ENCODE results near the gene C1QTNF4. TPM values are rescaled to one million over a fixed set of nuclear protein-coding genes. Genes with fewer than 3 reads are reported as not detected.

The C1QTNF4 gene
- total RNA-seq, 1 experiment from 2014 or later: 0.22 TPM

- Histone ChIP-seq H3K36me3 (ENCODE audit: low read depth) (peaks cover 27% of the 10 kb centered on the region), H3K4me2 (no peak overlapping the region), H3K4me1 (replicated peaks; ENCODE audit: insufficient read depth) (peaks cover 4% of the 10 kb centered on the region), H3F3A (ENCODE audit: insufficient read depth, low read depth) (peaks cover 10% of the 10 kb centered on the region; the same call in 1 of the 2 replicates), H3K9me3 (ENCODE audit: insufficient read depth, low read depth) (no peaks in the 10 kb centered on the region), H3K27me3 (ENCODE audit: insufficient read depth, low read depth) (no peaks in the 10 kb centered on the region), H3K79me2 (ENCODE audit: low read depth) (peaks cover 33% of the 10 kb centered on the region), H3K4me3 (no peak overlapping the region), H2AFZ (no peak overlapping the region), H3K27ac (no peak overlapping the region), H4K20me1 (ENCODE audit: insufficient read depth) (peaks cover 7% of the 10 kb centered on the region; the same call in 1 of the 2 replicates), H3K9me2 (ENCODE audit: insufficient read depth) (no peaks in the 10 kb centered on the region)
- no peak for DNase-seq
- TF ChIP-seq CTCF (conservative IDR thresholded peaks at IDR 0.05) (no peak), EZH2 (IDR thresholded peaks at IDR 0.05; ENCODE audit: low read depth) (no peak)
- POLR2A ChIA-PET (ENCODE audit: unreplicated experiment): no interaction called here
- intact Hi-C loops (cut with micrococcal nuclease; ENCODE audit: unreplicated experiment): no loop called here
- CTCF ChIA-PET: no interaction called here
- BruUV-seq (replicated peaks): no TSS peak
Measured at GRCh38 chr11:47571895-47572294, 22.3 kb downstream of the C1QTNF4 start.

- CTCF ChIA-PET: no interaction called here
Measured at GRCh38 chr11:47571357-47571729, 22.9 kb downstream of the C1QTNF4 start.

GRCh38 chr11:47570651-47571356, 23.4 kb downstream of the C1QTNF4 start:
- Histone ChIP-seq H3K9me3 (ENCODE audit: insufficient read depth, low read depth) (no peaks in the 10 kb centered on the region), H2AFZ (no peak overlapping the region), H3K79me2 (ENCODE audit: low read depth) (peaks cover 44% of the 10 kb centered on the region), H3K36me3 (ENCODE audit: low read depth) (peaks cover 27% of the 10 kb centered on the region), H3K4me2 (no peak overlapping the region), H3K4me1 (replicated peaks; ENCODE audit: insufficient read depth) (peaks cover 9% of the 10 kb centered on the region), H3K27me3 (ENCODE audit: insufficient read depth, low read depth) (no peaks in the 10 kb centered on the region), H3K9me2 (ENCODE audit: insufficient read depth) (no peaks in the 10 kb centered on the region), H3K4me3 (no peak overlapping the region), H3K27ac (no peak overlapping the region), H4K20me1 (ENCODE audit: insufficient read depth) (peaks cover 7% of the 10 kb centered on the region; the same call in 1 of the 2 replicates), H3F3A (ENCODE audit: insufficient read depth, low read depth) (peaks cover 7% of the 10 kb centered on the region; the same call in 1 of the 2 replicates)
- intact Hi-C loops (cut with micrococcal nuclease; ENCODE audit: unreplicated experiment): no loop called here
- ChIA-PET POLR2A (ENCODE audit: unreplicated experiment) (interaction anchor here (0.5 to 0.6 kb wide), 3 partner anchors 30 to 407 kb away, joined by 3 to 9 read pairs (median 5); partner anchors contain the start of gene DDB2), CTCF (no interaction called here)
- TF ChIP-seq EZH2 (IDR thresholded peaks at IDR 0.05; ENCODE audit: low read depth) (no peak), CTCF (conservative IDR thresholded peaks at IDR 0.05) (no peak)
- no TSS peak for BruUV-seq (replicated peaks)
- DNase-seq: no peak

More at GRCh38 chr11:47571357-47571729, 22.9 kb downstream of the C1QTNF4 start:
- Histone ChIP-seq H3K4me3 (no peak overlapping the region), H3K27ac (no peak overlapping the region), H3K36me3 (ENCODE audit: low read depth) (peaks cover 27% of the 10 kb centered on the region), H3K4me1 (replicated peaks; ENCODE audit: insufficient read depth) (peaks cover 9% of the 10 kb centered on the region), H3K4me2 (no peak overlapping the region), H3F3A (ENCODE audit: insufficient read depth, low read depth) (peaks cover 7% of the 10 kb centered on the region; the same call in 1 of the 2 replicates), H2AFZ (no peak overlapping the region), H3K79me2 (ENCODE audit: low read depth) (peaks cover 38% of the 10 kb centered on the region), H4K20me1 (ENCODE audit: insufficient read depth) (peaks cover 7% of the 10 kb centered on the region; the same call in 1 of the 2 replicates), H3K27me3 (ENCODE audit: insufficient read depth, low read depth) (no peaks in the 10 kb centered on the region), H3K9me2 (ENCODE audit: insufficient read depth) (no peaks in the 10 kb centered on the region), H3K9me3 (ENCODE audit: insufficient read depth, low read depth) (no peaks in the 10 kb centered on the region)
- POLR2A ChIA-PET (ENCODE audit: unreplicated experiment): interaction anchor here (0.6 kb wide), 1 partner anchor 407 kb away, joined by 5 read pairs; no protein-coding TSS in a partner anchor
- TF ChIP-seq CTCF (conservative IDR thresholded peaks at IDR 0.05) (no peak), EZH2 (IDR thresholded peaks at IDR 0.05; ENCODE audit: low read depth) (no peak)
- BruUV-seq (replicated peaks): no TSS peak
- intact Hi-C loops (cut with micrococcal nuclease; ENCODE audit: unreplicated experiment): no loop called here
- DNase-seq: no peak
